Hematopoietic multipotent progenitor cell treated with erythropoietin and hydrocortisone succinate and interleukin-3 and kit ligand, for 4 days (in vitro differentiated cells): Measurements from ENCODE around the gene NFATC1.

ENCODE experiments used
- DNase-seq: peaks from one replicate; pipeline ENCODE4 v3.0.0-alpha.2; 2015

Gene NFATC1

GRCh38 chr18:79544386-79544963 is 148.7 kb downstream of the NFATC1 start:
- DNase-seq, result no peak

DNA sequence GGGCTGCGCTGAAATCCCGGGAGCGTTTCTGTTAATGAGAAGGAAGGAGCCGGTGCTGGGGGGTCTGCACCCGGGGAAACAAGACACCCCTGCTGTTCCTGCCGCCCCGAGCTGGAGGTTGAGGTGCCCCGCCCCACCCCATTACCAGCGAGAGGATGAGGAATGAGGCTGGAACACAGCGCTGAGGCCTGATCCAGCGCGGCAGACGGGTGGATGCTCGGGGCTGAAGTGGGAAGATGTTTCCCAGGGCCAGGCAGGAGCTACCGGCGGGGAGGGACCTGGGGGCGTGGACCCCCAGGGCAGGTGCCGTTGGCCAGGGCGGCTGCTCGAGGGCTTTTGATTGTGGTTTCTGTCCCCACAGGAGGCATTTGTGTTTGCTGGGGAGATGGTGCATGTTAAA is 149.5 kb downstream of the NFATC1 start:
- DNase-seq, result no peak

- DNase-seq, result peak; percentile 42
Observed at GRCh38 chr18:79545736-79546171, 150.0 kb downstream of the NFATC1 start.

DNA sequence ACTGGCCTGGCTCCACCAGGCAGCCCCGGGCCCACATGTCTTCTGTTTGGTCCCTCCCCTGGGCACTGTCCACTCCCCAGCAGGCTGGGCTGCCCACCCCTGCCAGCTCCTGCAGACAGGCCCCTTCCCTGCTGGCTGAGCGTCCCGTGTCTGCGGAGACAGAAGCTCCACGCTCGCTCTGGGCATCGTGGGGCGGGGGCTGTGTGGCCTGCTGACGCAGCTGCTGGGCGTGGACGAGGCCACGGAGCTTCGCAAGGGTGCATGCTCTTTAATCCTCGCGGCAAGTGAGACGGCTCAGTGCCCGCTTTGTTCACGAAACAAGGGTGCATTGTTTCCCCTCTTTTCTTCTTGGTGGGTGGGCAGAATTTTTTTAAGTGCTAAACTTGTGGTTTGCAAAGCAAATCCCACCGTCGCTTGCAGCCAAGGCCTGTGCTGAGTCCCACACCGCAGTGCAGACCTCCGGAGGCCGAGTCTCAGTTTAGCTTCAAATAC is 151.1 kb downstream of the NFATC1 start:
- DNase-seq, result no peak

GRCh38 chr18:79547413-79548076 is 151.8 kb downstream of the NFATC1 start:
- no peak for DNase-seq

DNA sequence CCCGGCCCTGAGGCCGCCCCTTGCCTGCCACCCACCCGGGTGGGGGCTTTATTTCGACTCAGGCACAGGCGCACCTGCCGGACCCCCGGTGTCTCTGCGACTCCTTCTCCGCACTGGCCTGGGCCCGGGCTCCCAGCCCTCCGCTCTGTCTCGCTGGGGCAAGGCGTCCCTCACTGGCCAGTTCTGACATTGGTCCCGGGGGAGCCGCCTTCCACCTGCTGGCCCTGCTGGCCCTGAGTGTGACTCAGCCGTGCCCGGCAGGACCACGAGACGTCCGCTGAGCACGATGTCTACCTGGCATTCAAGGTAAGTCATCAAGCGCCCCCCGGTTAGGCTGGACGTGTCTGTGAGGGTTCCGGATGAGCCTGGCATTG is 152.3 kb downstream of the NFATC1 start:
- no peak for DNase-seq

- no peak for DNase-seq
Observed at GRCh38 chr18:79548621-79548985, 152.9 kb downstream of the NFATC1 start.

DNA sequence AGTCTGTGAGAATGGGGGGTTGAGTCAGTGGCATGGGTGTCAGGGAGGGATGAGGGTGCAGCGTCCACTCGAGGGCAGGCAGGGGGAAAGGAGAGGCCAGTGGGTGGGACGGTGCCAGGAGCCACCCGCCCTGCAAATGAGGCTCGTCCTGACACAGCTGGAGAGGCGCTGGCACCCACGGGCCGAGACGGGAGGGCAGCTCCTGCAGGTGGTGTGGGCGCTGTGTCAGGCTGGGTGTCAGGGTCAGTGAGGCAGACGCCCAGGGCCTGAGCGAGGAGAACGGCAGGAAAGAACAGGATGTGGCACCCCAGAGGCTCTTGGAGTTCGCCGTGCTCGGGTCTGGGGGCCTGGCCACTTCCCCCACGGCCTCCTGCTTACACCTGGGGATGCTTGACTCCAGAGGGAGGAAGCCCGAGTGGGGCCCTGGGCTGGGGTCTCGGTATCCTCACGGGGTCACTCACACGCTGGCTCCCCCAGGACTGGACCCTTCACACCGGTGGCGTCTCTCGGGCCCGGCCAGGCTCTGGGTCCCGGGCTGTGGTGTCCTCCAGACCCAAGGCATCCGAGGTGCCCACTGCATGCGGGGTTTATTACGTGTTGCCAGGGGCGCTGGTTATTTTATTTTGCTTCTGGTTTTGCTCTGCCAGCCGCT is 153.4 kb downstream of the NFATC1 start:
- DNase-seq, result no peak

DNA sequence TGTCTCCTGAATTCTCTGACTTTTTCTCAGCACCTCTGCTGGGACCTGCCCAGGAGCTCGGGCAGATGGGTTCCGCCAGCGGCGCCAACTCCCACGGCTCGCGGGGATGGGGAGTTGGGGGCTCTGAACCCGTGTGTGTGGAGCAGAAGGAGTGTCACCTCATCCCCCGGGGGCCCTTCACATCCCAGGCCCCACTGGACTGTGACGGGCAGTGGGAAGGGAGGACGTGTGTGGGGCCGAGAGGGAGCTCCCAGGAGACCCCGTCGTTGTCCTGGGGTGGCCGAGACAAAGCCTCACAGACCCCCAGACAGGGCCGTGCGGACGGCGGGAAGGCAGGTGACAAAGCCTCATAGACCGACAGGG is 153.9 kb downstream of the NFATC1 start:
- DNase-seq, result no peak

DNA sequence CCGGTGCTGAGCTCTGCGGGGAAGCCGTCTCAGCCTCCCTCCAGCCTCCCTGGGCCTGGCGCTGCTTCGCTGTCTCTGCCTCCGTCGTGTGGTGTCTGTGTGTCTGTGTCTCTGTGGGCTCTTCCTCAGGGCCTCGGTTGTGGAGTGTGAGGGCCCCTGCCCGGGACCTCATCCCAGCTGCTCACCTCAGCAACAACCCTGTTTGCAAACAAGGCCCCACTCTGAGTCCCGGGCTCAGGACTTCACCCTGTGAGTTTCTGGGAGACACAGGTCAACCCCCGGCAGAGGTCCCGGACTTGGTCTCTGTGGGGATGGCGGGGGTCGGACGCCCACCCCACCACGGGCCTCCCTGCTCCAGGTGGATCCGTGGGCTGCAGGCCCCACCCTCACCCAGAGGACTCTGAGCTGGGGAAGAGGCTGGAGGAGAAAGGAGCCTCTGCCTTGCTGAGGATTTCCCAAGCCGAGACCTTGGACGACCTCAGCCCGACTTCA is 156.5 kb downstream of the NFATC1 start:
- no peak for DNase-seq

DNA sequence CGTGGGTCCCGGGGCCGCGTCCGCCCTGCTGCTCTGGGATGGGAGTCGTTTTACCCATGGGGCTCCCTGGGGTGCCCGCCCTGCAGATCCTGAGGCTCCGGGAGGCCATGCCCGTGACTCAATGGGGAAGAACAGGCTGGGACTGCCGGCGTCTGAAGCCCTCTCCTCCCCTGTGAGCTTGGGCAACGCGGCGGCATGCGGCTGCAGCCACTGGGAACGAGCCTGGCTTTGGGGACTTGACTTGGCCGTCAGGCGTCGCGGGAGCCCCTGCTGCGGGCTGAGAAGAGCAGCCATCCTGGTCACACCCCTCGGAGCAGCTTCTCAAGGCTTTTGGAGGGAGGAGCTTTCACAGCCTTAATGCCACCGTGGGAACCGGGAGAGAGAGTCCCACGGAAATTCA is 157.0 kb downstream of the NFATC1 start:
- DNase-seq, result no peak

GRCh38 chr18:79553154-79553553 is 157.4 kb downstream of the NFATC1 start:
- no peak for DNase-seq

GRCh38 chr18:79553696-79554095 is 158.0 kb downstream of the NFATC1 start:
- no peak for DNase-seq

DNA sequence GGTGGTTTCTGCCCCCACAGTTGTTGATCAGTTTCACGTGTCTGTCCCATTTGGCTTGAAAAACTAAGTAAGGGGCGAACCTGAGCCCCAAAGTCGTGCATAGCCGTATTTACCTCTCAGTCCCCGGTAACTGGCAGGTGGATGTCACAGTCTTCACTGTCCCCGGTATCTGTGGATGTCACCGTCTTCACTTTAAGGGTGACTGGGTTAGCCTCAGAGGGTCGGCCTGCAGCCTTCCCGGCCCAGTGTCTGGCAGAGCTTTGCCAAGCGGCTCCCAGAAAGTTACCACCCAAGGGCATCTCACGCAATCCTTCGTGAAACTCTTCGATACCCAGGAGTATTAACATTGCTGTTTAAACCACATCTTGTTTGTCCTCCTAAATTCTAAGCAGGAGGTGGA is 158.6 kb downstream of the NFATC1 start:
- no peak for DNase-seq

GRCh38 chr18:79554945-79555645 is 159.4 kb downstream of the NFATC1 start:
- DNase-seq, result no peak

- no peak for DNase-seq
Observed at GRCh38 chr18:79555885-79556284, 160.2 kb downstream of the NFATC1 start.

- DNase-seq, result no peak
Observed at GRCh38 chr18:79556829-79557585, 161.3 kb downstream of the NFATC1 start.

- DNase-seq, result no peak
Observed at GRCh38 chr18:79558196-79558932, 162.6 kb downstream of the NFATC1 start.

DNA sequence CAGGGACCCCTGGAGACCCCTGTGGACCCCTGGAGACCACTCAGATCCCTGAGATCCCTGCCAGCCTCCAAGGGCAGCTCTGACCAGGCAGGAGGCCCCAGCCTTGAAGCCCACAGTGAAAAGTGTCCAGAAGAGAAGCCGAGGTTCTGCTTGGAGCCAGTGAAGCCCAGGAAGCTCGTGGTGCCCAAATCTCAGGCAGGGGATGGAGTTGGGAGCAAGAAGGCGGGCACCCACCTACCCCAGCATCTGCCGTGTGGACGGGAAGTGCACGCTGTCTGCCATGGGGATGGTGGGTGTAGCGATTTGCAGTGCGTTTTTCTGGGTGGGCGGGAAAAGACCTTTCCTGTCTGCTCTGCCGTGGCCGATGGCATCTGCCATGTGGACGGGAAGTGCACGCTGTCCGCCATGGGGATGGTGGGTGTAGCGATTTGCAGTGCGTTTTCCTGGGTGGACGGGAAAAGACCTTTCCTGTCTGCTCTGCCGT is 163.2 kb downstream of the NFATC1 start:
- no peak for DNase-seq

DNA sequence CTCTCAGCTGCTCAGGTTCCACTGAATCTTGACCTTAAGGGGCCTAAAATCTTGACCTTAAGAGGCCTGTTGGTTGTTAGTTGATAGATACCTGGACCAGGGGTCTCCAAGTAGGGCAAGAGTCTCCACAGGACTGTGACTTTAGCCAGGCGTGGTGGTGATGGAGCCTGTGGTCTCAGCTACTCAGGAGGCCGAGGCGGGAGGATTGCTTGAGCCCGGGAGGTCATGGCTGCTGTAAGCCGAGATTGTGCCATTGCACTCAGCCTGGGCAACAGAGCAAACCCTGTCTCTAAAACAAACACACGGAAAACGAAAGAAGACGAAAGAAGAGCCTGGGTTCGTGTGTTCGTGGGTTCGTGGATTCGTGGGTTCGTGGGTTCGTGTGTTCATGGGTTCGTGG is 163.7 kb downstream of the NFATC1 start:
- no peak for DNase-seq

- no peak for DNase-seq
Observed at GRCh38 chr18:79560042-79560860, 164.5 kb downstream of the NFATC1 start.
